ENCODE data around the gene CCDC182.

Gene CCDC182

DNA sequence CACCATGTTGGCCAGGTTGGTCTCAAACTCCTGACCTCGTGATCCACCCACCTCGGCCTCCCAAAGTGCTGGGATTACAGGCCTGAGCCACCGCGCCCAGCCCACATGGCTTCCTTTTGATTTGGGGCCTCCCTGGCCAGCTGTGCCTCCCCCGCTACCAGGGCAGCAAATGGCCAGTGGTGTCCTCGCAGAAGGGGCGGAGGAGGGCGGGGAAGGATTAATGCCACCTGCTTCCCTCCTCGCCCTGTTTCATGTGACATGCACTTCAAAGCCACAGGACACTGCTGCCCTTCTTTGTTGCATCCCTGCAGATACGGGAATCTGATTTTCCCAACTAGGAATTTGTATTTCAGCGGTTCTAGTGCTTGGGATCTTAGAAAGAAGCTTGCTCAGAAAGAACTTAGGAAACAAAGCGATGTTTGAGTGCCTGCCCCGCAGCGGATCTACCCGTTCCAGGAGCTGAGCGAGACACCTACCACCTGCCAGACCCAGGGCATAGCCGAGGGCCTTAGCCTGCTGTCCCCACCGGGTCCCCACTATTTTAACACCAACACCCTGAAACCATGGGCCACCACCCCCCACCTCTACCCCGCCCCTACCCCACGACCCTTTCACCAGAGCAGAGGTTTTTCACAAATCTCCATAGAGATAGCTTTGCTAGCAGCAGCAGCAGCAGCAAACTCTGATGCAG lies 37.7 kb upstream of the CCDC182 start:
- no peak overlapping the region for H3K4me3 ChIP-seq (ENCODE audit: low read depth, low read length)
- TF ChIP-seq, protein P1, sequence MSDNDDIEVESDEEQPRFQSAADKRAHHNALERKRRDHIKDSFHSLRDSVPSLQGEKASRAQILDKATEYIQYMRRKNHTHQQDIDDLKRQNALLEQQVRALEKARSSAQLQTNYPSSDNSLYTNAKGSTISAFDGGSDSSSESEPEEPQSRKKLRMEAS (IDR thresholded peaks at IDR 0.05; ENCODE audit: low read depth, low read length): no peak
- TF ChIP-seq POLR2A (IDR thresholded peaks at IDR 0.05; ENCODE audit: extremely low read depth, insufficient read length) (no peak), MYC (IDR thresholded peaks at IDR 0.05; ENCODE audit: low read depth, low read length) (no peak)
- TF ChIP-seq, protein P2, sequence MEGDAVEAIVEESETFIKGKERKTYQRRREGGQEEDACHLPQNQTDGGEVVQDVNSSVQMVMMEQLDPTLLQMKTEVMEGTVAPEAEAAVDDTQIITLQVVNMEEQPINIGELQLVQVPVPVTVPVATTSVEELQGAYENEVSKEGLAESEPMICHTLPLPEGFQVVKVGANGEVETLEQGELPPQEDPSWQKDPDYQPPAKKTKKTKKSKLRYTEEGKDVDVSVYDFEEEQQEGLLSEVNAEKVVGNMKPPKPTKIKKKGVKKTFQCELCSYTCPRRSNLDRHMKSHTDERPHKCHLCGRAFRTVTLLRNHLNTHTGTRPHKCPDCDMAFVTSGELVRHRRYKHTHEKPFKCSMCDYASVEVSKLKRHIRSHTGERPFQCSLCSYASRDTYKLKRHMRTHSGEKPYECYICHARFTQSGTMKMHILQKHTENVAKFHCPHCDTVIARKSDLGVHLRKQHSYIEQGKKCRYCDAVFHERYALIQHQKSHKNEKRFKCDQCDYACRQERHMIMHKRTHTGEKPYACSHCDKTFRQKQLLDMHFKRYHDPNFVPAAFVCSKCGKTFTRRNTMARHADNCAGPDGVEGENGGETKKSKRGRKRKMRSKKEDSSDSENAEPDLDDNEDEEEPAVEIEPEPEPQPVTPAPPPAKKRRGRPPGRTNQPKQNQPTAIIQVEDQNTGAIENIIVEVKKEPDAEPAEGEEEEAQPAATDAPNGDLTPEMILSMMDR (IDR thresholded peaks at IDR 0.05; ENCODE audit: low read depth, low read length): no peak
- no peak for DNase-seq (ENCODE audit: low read depth)

DNA sequence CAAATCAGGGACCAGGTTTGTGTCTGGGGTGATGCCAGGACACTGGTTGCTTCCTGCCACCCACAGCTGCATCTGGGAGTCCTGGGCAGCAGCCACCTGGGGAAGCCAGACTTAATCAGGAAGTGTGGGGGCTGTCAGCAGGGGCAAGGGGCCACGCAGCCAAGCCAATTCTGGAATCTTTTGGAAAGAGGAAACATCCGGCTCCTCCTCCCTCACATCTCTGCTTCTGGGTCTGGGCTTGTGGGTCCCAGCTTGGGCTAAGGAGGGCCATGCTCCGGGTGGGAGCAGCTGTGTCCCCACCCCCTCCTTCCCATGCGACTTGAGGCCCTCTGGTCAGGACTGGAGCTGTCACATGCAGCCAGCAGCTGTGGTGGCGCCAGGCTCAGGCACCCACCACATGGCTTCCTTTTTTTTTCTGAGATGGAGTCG lies 37.0 kb upstream of the CCDC182 start:
- DNase-seq (ENCODE audit: low read depth): peak; percentile 36
- TF ChIP-seq, protein P2 (IDR thresholded peaks at IDR 0.05; ENCODE audit: low read depth, low read length): no peak
- TF ChIP-seq, protein P1 (IDR thresholded peaks at IDR 0.05; ENCODE audit: low read depth, low read length): no peak
- TF ChIP-seq MYC (IDR thresholded peaks at IDR 0.05; ENCODE audit: low read depth, low read length) (no peak), POLR2A (IDR thresholded peaks at IDR 0.05; ENCODE audit: extremely low read depth, insufficient read length) (no peak)
- H3K4me3 ChIP-seq (ENCODE audit: low read depth, low read length): no peak overlapping the region

DNA sequence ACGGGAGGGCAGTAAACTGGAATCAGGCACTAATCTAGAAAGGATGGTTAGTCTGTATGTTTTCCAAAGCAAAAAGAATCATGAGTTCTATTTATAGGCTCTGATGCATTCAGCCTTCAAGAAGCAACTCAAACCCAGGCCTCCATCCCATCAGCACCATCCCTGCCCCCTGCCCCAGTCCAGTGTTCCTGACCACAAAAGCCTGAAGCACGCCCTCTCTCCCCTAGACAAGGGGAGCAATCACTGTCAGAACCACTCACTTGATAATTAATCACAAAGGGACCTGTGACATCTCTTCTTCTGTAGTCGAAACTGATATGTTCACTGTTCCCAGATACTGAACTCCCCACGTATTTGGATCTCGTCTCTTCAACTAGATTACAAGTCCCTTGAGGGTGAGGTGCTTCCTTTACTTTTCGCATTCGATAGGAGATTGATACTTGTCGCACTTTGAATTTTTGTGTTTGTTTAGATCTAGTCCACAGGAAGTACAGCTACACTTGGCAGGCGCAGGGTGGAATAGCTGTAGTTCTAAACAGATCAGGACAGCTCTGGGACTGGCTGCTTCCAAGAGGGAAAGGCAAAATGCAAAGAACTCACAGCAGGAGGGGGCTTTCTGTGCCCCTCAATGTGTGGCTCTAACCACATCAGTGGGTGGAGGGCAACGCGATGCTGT lies 36.4 kb upstream of the CCDC182 start:
- no peak for TF ChIP-seq MYC (IDR thresholded peaks at IDR 0.05; ENCODE audit: low read depth, low read length)
- TF ChIP-seq, protein P2 (IDR thresholded peaks at IDR 0.05; ENCODE audit: low read depth, low read length): no peak
- no peak for TF ChIP-seq POLR2A (IDR thresholded peaks at IDR 0.05; ENCODE audit: extremely low read depth, insufficient read length)
- TF ChIP-seq, protein P1 (IDR thresholded peaks at IDR 0.05; ENCODE audit: low read depth, low read length): no peak
- no peak for DNase-seq (ENCODE audit: low read depth)
- no peak overlapping the region for H3K4me3 ChIP-seq (ENCODE audit: low read depth, low read length)

DNA sequence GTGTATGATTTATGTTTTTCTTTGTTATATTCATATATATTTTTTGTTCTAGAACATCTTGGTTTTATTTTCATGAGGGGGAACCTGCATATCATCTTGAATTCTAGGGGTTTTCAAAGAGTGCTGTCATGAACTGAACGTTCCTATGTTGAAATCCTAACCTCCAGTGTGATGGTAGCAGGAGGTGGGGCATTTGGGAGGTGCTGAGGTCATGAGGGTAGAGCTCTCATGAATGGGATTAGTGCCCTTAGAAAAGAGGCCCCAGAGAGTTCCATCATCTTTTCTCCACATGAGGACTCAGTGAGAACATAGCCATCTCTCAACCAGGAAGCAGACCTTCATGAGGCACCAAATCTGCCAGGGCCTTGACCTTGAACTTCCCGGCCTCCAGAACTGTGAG lies 34.6 kb upstream of the CCDC182 start:
- H3K4me3 ChIP-seq (ENCODE audit: low read depth, low read length): no peak overlapping the region
- DNase-seq (ENCODE audit: low read depth): peak; percentile 13
- TF ChIP-seq, protein P1 (IDR thresholded peaks at IDR 0.05; ENCODE audit: low read depth, low read length): no peak
- TF ChIP-seq MYC (IDR thresholded peaks at IDR 0.05; ENCODE audit: low read depth, low read length) (no peak), POLR2A (IDR thresholded peaks at IDR 0.05; ENCODE audit: extremely low read depth, insufficient read length) (no peak)
- TF ChIP-seq, protein P2 (IDR thresholded peaks at IDR 0.05; ENCODE audit: low read depth, low read length): no peak

DNA sequence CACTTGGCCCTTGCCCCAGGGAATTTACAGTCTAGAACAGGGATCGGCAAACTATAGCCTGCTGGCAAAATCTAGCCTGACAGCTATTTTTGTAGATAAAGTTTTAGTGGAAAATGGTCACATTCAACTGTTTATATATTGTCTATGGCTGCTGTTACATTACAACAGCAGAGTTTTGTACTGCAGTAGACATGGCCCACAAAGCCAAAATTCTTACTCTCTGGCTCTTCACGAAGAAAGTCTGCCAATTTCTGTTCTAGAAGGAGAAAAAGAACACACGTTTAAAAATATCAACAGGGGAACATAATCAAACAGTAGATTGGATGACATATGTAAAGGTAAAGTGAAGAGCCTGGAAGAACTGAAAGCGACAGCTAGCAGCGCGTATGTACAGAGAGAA lies 33.2 kb upstream of the CCDC182 start:
- TF ChIP-seq, protein P1 (IDR thresholded peaks at IDR 0.05; ENCODE audit: low read depth, low read length): no peak
- TF ChIP-seq POLR2A (IDR thresholded peaks at IDR 0.05; ENCODE audit: extremely low read depth, insufficient read length): no peak
- TF ChIP-seq MYC (IDR thresholded peaks at IDR 0.05; ENCODE audit: low read depth, low read length): no peak
- TF ChIP-seq, protein P2 (IDR thresholded peaks at IDR 0.05; ENCODE audit: low read depth, low read length): no peak
- no peak overlapping the region for H3K4me3 ChIP-seq (ENCODE audit: low read depth, low read length)
- no peak for DNase-seq (ENCODE audit: low read depth)
